GM18858 (cell line): ENCODE results near the gene KCNMB1.

Experiments used
- ATAC-seq: cut with Tn5 transposase; IDR thresholded peaks from one replicate; pipeline ENCODE4 v1.9.1; 2021; ENCODE audit not compliant: unreplicated experiment

Gene KCNMB1

GRCh38 chr5:170416526-170416925 lies 27.4 kb upstream of the KCNMB1 start:
- ATAC-seq = no peak

- ATAC-seq = no peak
These were observed 25.6 kb upstream of the KCNMB1 start for GRCh38 chr5:170414786-170415185.

GRCh38 chr5:170413897-170414296 lies 24.7 kb upstream of the KCNMB1 start:
- ATAC-seq = no peak

- ATAC-seq = no peak
These were observed 21.9 kb upstream of the KCNMB1 start for GRCh38 chr5:170411100-170411499.

GRCh38 chr5:170410401-170410800 lies 21.2 kb upstream of the KCNMB1 start:
- no peak for ATAC-seq

GRCh38 chr5:170408877-170409660 lies 19.9 kb upstream of the KCNMB1 start:
- no peak for ATAC-seq

GRCh38 chr5:170408226-170408625 lies 19.1 kb upstream of the KCNMB1 start:
- ATAC-seq = no peak

- ATAC-seq = no peak
These were observed 17.9 kb upstream of the KCNMB1 start for GRCh38 chr5:170407062-170407461.

GRCh38 chr5:170405817-170406216 lies 16.6 kb upstream of the KCNMB1 start:
- no peak for ATAC-seq

GRCh38 chr5:170404398-170404797 lies 15.2 kb upstream of the KCNMB1 start:
- ATAC-seq = no peak

GRCh38 chr5:170403675-170404074 lies 14.5 kb upstream of the KCNMB1 start:
- no peak for ATAC-seq

GRCh38 chr5:170402508-170402907 lies 13.3 kb upstream of the KCNMB1 start:
- ATAC-seq = no peak

GRCh38 chr5:170397059-170397458 lies 7.9 kb upstream of the KCNMB1 start:
- no peak for ATAC-seq

- no peak for ATAC-seq
These were observed 4.8 kb upstream of the KCNMB1 start for GRCh38 chr5:170393958-170394357.

GRCh38 chr5:170393235-170393634 lies 4.1 kb upstream of the KCNMB1 start:
- ATAC-seq = peak; percentile 48

- no peak for ATAC-seq
These were observed 1.3 kb upstream of the KCNMB1 start for GRCh38 chr5:170390472-170390871.

GRCh38 chr5:170389550-170389892 lies 354 bp upstream of the KCNMB1 start:
- ATAC-seq = no peak

- no peak for ATAC-seq
These were observed 1.2 kb downstream of the KCNMB1 start for GRCh38 chr5:170387775-170388639.

GRCh38 chr5:170386743-170387395 lies 2.3 kb downstream of the KCNMB1 start:
- ATAC-seq = no peak

GRCh38 chr5:170383227-170383626 lies 5.9 kb downstream of the KCNMB1 start:
- no peak for ATAC-seq

GRCh38 chr5:170382790-170383189 lies 6.4 kb downstream of the KCNMB1 start:
- no peak for ATAC-seq
